GM19438 (cell line): ENCODE results near the gene UROS.

Experiments
- ATAC-seq: cut with Tn5 transposase; IDR thresholded peaks from one replicate; pipeline ENCODE4 v1.9.1; 2021; ENCODE audit warnings: low read depth; ENCODE audit not compliant: unreplicated experiment

The UROS gene

DNA sequence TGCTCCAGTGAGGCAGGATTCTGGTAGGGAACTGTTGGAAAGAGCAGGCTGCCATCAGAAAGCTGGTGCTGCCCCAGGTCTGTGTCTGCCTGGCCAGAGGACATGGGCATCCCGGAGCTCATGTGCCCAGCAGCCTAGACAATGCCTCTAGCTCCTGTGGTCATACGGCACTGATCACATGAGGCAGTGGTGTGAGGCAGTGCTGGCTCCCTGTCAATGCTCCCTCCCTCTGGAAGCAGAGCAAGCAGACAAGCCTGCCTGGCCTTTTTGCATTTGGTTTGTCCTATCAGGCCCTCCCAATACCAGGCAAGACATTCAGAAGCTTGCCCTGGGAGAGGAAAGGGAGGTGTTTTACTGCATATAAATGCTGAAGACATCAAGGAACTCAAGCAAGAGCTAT, 27.9 kb downstream of the UROS start:
- ATAC-seq = no peak

DNA sequence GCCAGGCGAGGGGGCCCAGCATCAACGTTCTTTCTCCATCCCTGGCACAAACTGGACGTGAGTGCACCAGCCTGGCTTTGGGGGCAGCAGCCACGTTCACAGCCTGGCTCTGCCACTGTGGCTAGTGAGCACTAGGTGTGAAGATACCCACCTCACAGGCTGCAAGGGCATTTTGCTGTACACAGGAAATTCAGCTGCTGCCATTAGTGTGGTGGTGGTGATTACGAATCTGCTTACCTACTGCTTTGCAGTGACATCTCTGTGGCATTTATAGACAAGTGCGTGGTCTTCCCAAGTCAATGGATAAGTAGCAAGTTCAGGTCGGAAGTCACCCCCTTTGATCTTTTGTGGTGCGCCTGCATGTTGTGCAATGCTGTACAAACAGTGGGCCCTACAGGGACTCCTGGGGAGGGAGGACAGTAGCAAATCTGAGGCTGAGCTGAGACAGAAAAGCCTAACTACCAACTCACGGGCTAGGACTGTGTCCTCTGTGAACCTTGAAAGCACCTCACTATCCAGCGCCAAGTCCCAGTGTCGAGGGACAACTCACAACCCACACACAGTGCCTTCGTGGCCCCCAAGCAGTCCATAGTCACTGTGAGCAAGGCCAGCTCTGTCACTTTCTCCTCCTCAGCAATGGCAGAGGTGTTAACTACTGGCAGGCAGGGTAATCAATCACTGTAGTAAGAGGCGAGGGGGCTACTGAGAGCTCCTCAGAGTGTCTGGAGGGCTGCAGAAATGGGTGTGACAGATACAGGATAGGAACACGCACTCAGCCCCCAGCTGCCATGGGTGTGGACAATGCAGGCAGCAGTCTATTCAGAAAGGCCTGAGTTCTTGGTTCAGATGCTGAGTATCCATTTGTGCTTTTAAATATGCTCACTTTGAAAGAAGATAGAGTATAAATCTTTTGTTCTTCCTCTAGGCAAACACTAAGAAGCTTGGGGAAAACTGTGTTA, 30.4 kb downstream of the UROS start:
- no peak for ATAC-seq

DNA sequence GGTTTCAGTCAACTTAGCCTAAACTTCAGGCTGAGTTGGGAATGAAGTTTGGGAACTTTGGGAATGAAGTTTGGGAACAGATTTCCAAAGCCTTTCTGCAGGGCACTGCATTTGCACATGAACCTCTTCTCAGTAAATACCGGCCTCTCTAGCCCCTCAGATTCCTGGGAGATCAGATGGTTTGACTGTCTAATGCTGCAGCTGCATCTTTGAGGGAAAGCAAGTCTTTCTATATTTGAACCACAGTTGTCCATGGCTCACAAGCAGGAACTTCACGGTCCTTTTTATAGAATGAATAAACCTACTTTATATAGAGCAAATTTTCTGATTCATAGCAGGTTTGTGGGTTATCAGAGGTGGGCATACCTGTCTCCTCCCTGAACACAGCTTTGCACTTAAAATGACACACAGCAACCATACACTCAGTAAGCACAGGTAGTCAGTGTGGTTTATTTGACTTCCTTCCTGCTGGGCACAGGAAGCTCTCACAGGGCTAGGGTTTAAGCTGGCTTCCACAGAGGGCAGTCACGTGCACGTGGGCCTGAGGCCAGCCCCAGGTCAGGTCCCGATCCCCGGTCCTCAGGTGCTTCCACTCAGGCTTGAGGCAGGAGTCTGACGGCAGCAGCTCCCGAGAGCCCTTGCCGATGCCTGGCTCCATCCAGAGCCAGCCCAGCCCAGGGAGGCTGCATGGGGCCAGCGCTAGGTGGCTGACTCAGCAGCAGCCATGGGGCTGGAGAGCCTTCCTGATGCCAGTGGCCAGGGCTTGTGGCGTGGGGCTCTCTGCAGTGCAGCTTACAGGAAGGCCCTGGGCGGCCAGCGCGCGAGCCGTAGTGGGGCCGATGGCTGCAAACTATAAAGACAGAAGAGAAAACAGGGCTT, 34.7 kb downstream of the UROS start:
- no peak for ATAC-seq

DNA sequence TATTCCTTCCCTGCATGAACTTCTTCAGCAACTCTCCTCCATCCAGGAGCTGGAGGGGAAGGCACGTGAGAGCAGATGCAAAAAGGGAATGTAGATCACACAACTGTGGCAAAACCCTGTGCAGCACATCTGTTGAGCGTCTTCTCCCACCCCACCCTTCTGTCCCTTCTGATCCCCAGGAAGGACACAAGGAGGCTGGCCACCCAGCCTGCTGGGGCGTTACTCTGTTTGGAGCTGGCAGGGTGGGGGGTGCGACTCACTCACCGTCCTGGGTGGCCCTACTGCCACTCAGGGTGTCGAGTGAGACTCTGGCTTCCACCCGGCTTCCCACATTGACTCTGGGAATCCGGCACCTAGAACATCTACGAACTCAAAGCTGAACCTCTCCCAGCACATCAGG, 37.3 kb downstream of the UROS start:
- ATAC-seq = no peak

DNA sequence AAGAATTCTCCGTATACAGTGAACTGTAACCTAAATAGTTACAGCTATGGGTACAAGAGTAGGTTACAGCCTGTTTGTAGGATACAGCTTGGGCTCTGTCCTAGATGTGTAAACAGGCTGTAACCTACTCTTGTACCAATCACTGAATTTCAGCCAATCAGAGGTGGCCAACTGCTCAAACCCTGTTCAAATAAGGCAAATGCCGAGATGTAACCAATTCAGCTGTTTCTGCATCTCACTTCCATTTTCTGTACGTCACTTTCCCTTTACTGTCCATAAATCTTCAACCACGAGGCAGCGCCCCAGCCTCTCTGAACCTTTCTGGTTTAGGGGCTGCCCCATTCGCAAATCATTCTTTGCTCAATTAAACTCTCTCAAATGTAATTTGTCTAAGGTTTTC, 39.1 kb downstream of the UROS start:
- peak; percentile 90 for ATAC-seq

DNA sequence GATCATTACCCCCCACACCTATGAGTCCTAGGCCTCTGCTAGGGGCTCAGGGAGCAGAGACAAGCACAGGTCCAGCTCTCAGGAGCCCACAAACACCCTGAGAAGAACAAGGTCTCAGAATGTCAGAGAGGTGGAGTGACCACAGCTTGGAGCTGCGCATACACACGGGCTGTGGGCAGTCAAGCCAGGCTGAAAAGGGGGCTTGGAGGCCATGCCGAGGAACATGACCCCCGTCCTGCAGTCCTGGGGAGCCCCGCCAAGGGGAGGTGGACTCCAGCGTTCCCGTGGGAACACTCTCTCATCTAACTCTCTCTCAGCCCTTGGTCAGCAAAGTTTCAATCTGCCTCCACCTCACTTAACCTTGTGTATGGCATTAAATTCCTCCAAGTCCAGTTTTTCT, 39.6 kb downstream of the UROS start:
- ATAC-seq = no peak

DNA sequence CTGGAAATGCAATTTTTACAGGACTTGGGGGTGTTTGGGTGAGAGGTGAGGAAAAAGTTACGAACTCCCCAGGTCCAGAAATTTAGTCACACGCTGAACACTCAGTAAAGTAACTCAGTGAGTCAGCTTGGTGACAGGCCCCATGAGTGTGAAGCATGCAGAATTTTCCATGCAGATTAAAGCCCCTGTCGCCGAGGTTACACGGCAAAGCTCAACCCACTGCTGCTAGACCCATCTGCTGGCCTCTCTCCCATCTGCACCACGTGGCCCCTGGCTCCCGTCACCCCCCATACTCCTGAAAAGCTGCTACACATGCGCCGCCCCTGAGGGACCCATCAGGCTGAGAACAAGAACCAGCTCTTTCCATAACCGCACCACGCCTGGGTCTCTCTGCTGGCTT, 40.4 kb downstream of the UROS start:
- ATAC-seq = no peak

GRCh38 chr10:125782054-125782453, 41.0 kb downstream of the UROS start:
- ATAC-seq = no peak

DNA sequence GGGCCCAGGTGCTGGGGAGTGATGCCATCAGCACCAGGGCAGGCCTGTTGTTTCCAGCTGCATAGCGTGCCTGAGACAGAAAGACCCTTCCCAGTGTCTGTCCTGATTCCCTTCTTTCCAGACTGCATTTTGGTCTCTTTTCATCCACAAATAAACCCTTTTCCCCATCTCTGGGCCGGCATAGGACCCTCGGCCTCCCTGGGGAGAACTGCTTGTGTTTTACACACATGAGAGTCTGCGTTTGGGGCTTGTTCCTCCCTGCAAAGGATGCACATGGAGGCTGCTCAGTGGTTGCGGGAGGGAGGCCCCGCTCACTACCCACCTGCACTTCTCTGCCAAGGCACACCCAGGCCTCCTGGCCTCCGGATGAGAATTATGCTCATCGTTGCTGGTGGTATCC, 41.7 kb downstream of the UROS start:
- no peak for ATAC-seq

GRCh38 chr10:125779403-125780327, 43.4 kb downstream of the UROS start:
- no peak for ATAC-seq

- ATAC-seq = no peak
Measured at GRCh38 chr10:125778556-125778955, 44.5 kb downstream of the UROS start.

GRCh38 chr10:125777806-125778205, 45.3 kb downstream of the UROS start:
- ATAC-seq = no peak

GRCh38 chr10:125775491-125776106, 47.5 kb downstream of the UROS start, which contains the start of gene MMP21:
TSS of gene MMP21 (minus strand) at chr10:125775821. CDS start at chr10:125775821, 0 bp downstream.
- no peak for ATAC-seq

DNA sequence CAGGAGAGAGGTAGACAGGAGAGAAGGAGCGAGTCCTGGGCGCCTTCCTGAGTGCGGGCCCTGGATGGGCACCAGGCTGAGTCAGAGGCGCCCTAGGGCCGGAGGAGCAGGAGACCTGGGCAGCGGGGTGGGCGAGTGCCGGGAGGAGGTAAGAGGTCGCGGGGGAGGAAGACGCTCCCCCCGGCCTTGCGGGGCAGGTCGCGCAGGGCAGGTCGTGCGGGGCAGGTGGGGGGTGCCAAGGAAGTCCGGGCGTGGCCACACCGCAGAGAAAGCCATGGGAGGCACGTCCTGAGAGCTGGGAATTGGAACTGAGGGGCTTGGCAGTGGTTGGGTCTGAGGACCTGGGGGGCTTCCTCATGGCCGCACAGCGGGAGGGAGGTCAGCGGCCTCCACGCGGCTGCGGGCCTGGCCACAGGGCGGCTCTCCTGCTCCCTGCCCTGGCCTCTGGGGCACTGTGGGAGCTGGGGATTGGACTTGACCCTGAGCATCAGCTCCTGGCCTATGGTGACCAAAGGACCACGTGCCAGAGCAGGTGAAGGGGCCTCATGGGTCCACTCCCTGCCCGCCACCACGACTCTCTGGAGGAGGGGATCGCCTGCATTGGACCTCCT, 48.4 kb downstream of the UROS start:
- no peak for ATAC-seq

- ATAC-seq = no peak
Measured at GRCh38 chr10:125773687-125774543, 49.1 kb downstream of the UROS start.

- ATAC-seq = no peak
Measured at GRCh38 chr10:125772864-125773180, 50.2 kb downstream of the UROS start.

GRCh38 chr10:125772112-125772863, 50.8 kb downstream of the UROS start:
- ATAC-seq = no peak

GRCh38 chr10:125770844-125771243, 52.2 kb downstream of the UROS start:
- ATAC-seq = no peak
